HepG2 (cell line): ENCODE results near the gene MRPL50. TPM values are rescaled to one million over a fixed set of nuclear protein-coding genes. Genes with fewer than 3 reads are reported as not detected.
A peak's percentile ranks its signal among the peaks of the same experiment; 100 is the strongest.

Source experiments
- AGO1 ChIP-seq: fragments of 200-400 bp; formaldehyde crosslinking; IDR thresholded peaks from 2 replicates; pipeline ENCODE4 v1.6.1; 2017; ENCODE audit warnings: mild to moderate bottlenecking, low read depth, low read length, moderate library complexity; ENCODE audit not compliant: poor library complexity, severe bottlenecking
- CENPX ChIP-seq: sonication (generic); formaldehyde crosslinking; IDR thresholded peaks from 2 replicates; pipeline ENCODE4 v1.9.0; 2021; ENCODE audit warnings: mild to moderate bottlenecking, missing genetic modification reagents, moderate library complexity
- IKZF1 ChIP-seq: fragments of 450-650 bp; IDR thresholded peaks from 2 replicates; pipeline ENCODE4 v1.7.1; 2016
- RFXAP ChIP-seq: sonication (generic); formaldehyde crosslinking; IDR thresholded peaks from 2 replicates; pipeline ENCODE4 v1.4.0; 2020; ENCODE audit warnings: missing genetic modification reagents, borderline replicate concordance
- RXRA ChIP-seq: sonication (generic); formaldehyde crosslinking; IDR thresholded peaks from 2 replicates; pipeline ENCODE4 v1.5.1; 2020; ENCODE audit warnings: missing genetic modification reagents
- SATB2 ChIP-seq: sonication (generic); formaldehyde crosslinking; IDR thresholded peaks from 2 replicates; pipeline ENCODE4 v1.5.0; 2020; ENCODE audit warnings: missing genetic modification reagents
- SMAD3 ChIP-seq: sonication (generic); formaldehyde crosslinking; IDR thresholded peaks from 2 replicates; pipeline ENCODE4 v1.4.0; 2020; ENCODE audit warnings: missing genetic modification reagents
- SPEN ChIP-seq: sonication (generic); formaldehyde crosslinking; IDR thresholded peaks from 2 replicates; pipeline ENCODE4 v1.5.1; 2020; ENCODE audit warnings: low read depth, mild to moderate bottlenecking, missing genetic modification reagents
- SSRP1 ChIP-seq: IDR thresholded peaks from 2 replicates; pipeline ENCODE4 v1.6.1; 2016; ENCODE audit warnings: control low read depth
- STAG1 ChIP-seq: sonication (generic); formaldehyde crosslinking; IDR thresholded peaks from 2 replicates; pipeline ENCODE4 v1.4.0; 2020; ENCODE audit warnings: missing genetic modification reagents
- TCF12 ChIP-seq, 2 experiments: fragments of 450-650 bp in 1 of 2; sonication (generic) in 1 of 2; formaldehyde crosslinking in 1 of 2; IDR thresholded peaks; 2 replicates each; pipeline versions ENCODE4 v1.6.1 to v1.8.0; 2017 to 2022; ENCODE audit warnings: antibody characterized with exemption in 1 of 2, mild to moderate bottlenecking in 1 of 2, missing genetic modification reagents in 1 of 2, moderate library complexity in 1 of 2
- THYN1 ChIP-seq: sonication (generic); formaldehyde crosslinking; IDR thresholded peaks from 2 replicates; pipeline ENCODE4 v1.8.1; 2023; ENCODE audit warnings: low read depth, mild to moderate bottlenecking, moderate library complexity, missing genetic modification reagents, borderline replicate concordance
- ZC3H4 ChIP-seq: sonication (generic); formaldehyde crosslinking; IDR thresholded peaks from 2 replicates; pipeline ENCODE4 v1.4.0; 2020; ENCODE audit warnings: missing genetic modification reagents, borderline replicate concordance
- ZEB1 ChIP-seq: IDR thresholded peaks from 2 replicates; pipeline ENCODE4 v1.6.1; 2012; ENCODE audit warnings: mild to moderate bottlenecking, low read depth, inconsistent platforms; ENCODE audit not compliant: insufficient replicate concordance
- ZNF121 ChIP-seq: sonication (generic); formaldehyde crosslinking; IDR thresholded peaks from 2 replicates; pipeline ENCODE4 v1.5.0; 2020; ENCODE audit warnings: mild to moderate bottlenecking, missing genetic modification reagents
- ZNF513 ChIP-seq: sonication (generic); formaldehyde crosslinking; conservative IDR thresholded peaks from 2 replicates; pipeline ENCODE4 v1.5.0; 2020; ENCODE audit warnings: missing genetic modification reagents
- ZNF776 ChIP-seq: sonication (generic); formaldehyde crosslinking; IDR thresholded peaks from 2 replicates; pipeline ENCODE4 v1.4.0; 2020; ENCODE audit warnings: mild to moderate bottlenecking, missing genetic modification reagents
- ZNF790 ChIP-seq: sonication (generic); formaldehyde crosslinking; IDR thresholded peaks from 2 replicates; pipeline ENCODE4 v1.8.0; 2022; ENCODE audit warnings: missing genetic modification reagents, mild to moderate bottlenecking, borderline replicate concordance
- polyA plus RNA-seq, 8 experiments: library from polyadenylated mRNA; depleted of rRNA in 3 of 8; stranded (reverse) in 7 of 8; unstranded in 1 of 8; fragments of >200 nt; fragmentation: Illumina TruSeq in 4 of 8; extraction: Trizol in 4 of 8; gene quantifications; 2 replicates each; pipeline versions ENCODE4 v1.2.1 to v1.2.3, GENCODE V29; 2011 to 2016; ENCODE audit warnings: low read depth in 4 of 8, missing spikeins in 1 of 8, mixed read lengths in 1 of 8; ENCODE audit not compliant: insufficient read depth in 1 of 8
- total RNA-seq, 5 experiments: library from RNA; depleted of rRNA; stranded (reverse); fragments of >200 nt; fragmentation: Illumina TruSeq; extraction: Trizol; gene quantifications; 2 replicates each; pipeline ENCODE4 v1.2.3, GENCODE V29; 2016; ENCODE audit warnings: low read depth in 1 of 5
- TF ChIP-seq, protein P1 (sequence below): sonication (generic); formaldehyde crosslinking; IDR thresholded peaks from 2 replicates; pipeline ENCODE4 v1.4.0; 2020; ENCODE audit warnings: missing genetic modification reagents, mild to moderate bottlenecking, borderline replicate concordance
- TF ChIP-seq, protein P2 (sequence below): sonication (generic); formaldehyde crosslinking; IDR thresholded peaks from 2 replicates; pipeline ENCODE4 v1.4.0; 2020; ENCODE audit warnings: missing genetic modification reagents, borderline replicate concordance
- TF ChIP-seq, protein P3 (sequence below): sonication (generic); formaldehyde crosslinking; IDR thresholded peaks from 2 replicates; pipeline ENCODE4 v1.8.0; 2022; ENCODE audit warnings: mild to moderate bottlenecking, missing genetic modification reagents, moderate library complexity
- TF ChIP-seq, protein P4 (sequence below): sonication (generic); formaldehyde crosslinking; IDR thresholded peaks from 2 replicates; pipeline ENCODE4 v1.5.1; 2020; ENCODE audit warnings: missing genetic modification reagents, mild to moderate bottlenecking, borderline replicate concordance

Gene MRPL50
- total and polyA plus RNA-seq, 2 of the 13 experiments (the other 11 are each of a cell fraction or from before 2014, with no cell fraction given) = 37.1 to 70.0 TPM

- TF ChIP-seq, protein P1, sequence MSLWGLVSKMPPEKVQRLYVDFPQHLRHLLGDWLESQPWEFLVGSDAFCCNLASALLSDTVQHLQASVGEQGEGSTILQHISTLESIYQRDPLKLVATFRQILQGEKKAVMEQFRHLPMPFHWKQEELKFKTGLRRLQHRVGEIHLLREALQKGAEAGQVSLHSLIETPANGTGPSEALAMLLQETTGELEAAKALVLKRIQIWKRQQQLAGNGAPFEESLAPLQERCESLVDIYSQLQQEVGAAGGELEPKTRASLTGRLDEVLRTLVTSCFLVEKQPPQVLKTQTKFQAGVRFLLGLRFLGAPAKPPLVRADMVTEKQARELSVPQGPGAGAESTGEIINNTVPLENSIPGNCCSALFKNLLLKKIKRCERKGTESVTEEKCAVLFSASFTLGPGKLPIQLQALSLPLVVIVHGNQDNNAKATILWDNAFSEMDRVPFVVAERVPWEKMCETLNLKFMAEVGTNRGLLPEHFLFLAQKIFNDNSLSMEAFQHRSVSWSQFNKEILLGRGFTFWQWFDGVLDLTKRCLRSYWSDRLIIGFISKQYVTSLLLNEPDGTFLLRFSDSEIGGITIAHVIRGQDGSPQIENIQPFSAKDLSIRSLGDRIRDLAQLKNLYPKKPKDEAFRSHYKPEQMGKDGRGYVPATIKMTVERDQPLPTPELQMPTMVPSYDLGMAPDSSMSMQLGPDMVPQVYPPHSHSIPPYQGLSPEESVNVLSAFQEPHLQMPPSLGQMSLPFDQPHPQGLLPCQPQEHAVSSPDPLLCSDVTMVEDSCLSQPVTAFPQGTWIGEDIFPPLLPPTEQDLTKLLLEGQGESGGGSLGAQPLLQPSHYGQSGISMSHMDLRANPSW = peak; percentile 50; the same call in 1 of the 2 replicates
- no peak for TF ChIP-seq ZC3H4
- no peak for TF ChIP-seq IKZF1
- TF ChIP-seq ZNF776 (CRISPR knock-in tag) = no peak
- no peak for TF ChIP-seq THYN1
- peak; percentile 52; the same call in 1 of the 2 replicates for TF ChIP-seq RFXAP (CRISPR knock-in tag)
- no peak for TF ChIP-seq CENPX (CRISPR knock-in tag)
- TF ChIP-seq STAG1 (CRISPR knock-in tag) = peak; percentile 24; the same call in 1 of the 2 replicates
- TF ChIP-seq ZNF513 (CRISPR knock-in tag) = no peak
- TF ChIP-seq ZNF790 = no peak
- no peak for TF ChIP-seq SATB2 (CRISPR knock-in tag)
- no peak for TF ChIP-seq SSRP1 (CRISPR knock-in tag)
- TF ChIP-seq ZEB1 = no peak
- TF ChIP-seq, protein P2, sequence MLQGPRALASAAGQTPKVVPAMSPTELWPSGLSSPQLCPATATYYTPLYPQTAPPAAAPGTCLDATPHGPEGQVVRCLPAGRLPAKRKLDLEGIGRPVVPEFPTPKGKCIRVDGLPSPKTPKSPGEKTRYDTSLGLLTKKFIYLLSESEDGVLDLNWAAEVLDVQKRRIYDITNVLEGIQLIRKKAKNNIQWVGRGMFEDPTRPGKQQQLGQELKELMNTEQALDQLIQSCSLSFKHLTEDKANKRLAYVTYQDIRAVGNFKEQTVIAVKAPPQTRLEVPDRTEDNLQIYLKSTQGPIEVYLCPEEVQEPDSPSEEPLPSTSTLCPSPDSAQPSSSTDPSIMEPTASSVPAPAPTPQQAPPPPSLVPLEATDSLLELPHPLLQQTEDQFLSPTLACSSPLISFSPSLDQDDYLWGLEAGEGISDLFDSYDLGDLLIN (CRISPR knock-in tag) = no peak
- no peak for TF ChIP-seq ZNF121 (CRISPR knock-in tag)
- TF ChIP-seq TCF12 (IDR thresholded peaks at IDR 0.05) = no peak
- TF ChIP-seq TCF12 (CRISPR knock-in tag; IDR thresholded peaks at IDR 0.05) = 0 out of 2 replicates have a peak, but pooled peaks have one; percentile 52
- peak; percentile 99; the same call in 1 of the 2 replicates for TF ChIP-seq RXRA
- peak; percentile 96; the same call in 1 of the 2 replicates for TF ChIP-seq SPEN (CRISPR knock-in tag)
- TF ChIP-seq, protein P3, sequence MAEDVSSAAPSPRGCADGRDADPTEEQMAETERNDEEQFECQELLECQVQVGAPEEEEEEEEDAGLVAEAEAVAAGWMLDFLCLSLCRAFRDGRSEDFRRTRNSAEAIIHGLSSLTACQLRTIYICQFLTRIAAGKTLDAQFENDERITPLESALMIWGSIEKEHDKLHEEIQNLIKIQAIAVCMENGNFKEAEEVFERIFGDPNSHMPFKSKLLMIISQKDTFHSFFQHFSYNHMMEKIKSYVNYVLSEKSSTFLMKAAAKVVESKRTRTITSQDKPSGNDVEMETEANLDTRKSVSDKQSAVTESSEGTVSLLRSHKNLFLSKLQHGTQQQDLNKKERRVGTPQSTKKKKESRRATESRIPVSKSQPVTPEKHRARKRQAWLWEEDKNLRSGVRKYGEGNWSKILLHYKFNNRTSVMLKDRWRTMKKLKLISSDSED = no peak
- TF ChIP-seq, protein P4, sequence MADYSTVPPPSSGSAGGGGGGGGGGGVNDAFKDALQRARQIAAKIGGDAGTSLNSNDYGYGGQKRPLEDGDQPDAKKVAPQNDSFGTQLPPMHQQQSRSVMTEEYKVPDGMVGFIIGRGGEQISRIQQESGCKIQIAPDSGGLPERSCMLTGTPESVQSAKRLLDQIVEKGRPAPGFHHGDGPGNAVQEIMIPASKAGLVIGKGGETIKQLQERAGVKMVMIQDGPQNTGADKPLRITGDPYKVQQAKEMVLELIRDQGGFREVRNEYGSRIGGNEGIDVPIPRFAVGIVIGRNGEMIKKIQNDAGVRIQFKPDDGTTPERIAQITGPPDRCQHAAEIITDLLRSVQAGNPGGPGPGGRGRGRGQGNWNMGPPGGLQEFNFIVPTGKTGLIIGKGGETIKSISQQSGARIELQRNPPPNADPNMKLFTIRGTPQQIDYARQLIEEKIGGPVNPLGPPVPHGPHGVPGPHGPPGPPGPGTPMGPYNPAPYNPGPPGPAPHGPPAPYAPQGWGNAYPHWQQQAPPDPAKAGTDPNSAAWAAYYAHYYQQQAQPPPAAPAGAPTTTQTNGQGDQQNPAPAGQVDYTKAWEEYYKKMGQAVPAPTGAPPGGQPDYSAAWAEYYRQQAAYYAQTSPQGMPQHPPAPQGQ = peak; percentile 72; the same call in 1 of the 2 replicates
- TF ChIP-seq SMAD3 (CRISPR knock-in tag) = peak; percentile 68
- TF ChIP-seq AGO1 = no peak
Measured at GRCh38 chr9:101421653-101422065, 23.2 kb upstream of the MRPL50 start (continued).
